HepG2 (cell line): ENCODE measurements around the gene EHBP1. TPM values are rescaled to one million over a fixed set of nuclear protein-coding genes. Genes with fewer than 3 reads are reported as not detected.
A peak's percentile ranks its signal among the peaks of the same experiment; 100 is the strongest.

ENCODE experiments used
- ARID5B ChIP-seq: IDR thresholded peaks from 2 replicates; pipeline ENCODE4 v1.4.0; 2020; ENCODE audit warnings: mild to moderate bottlenecking, missing genetic modification reagents
- GPN1 ChIP-seq: sonication (generic); formaldehyde crosslinking; IDR thresholded peaks from 2 replicates; pipeline ENCODE4 v1.5.1; 2020; ENCODE audit warnings: missing genetic modification reagents, borderline replicate concordance
- HOXA9 ChIP-seq: sonication (generic); formaldehyde crosslinking; IDR thresholded peaks from 2 replicates; pipeline ENCODE4 v1.8.1; 2022; ENCODE audit warnings: missing genetic modification reagents, mild to moderate bottlenecking, moderate library complexity, borderline replicate concordance
- ISL2 ChIP-seq: sonication (generic); formaldehyde crosslinking; IDR thresholded peaks from 2 replicates; pipeline ENCODE4 v1.5.0; 2020; ENCODE audit warnings: missing genetic modification reagents
- SP140L ChIP-seq: sonication (generic); formaldehyde crosslinking; IDR thresholded peaks from 2 replicates; pipeline ENCODE4 v1.4.0; 2020; ENCODE audit warnings: missing genetic modification reagents, borderline replicate concordance
- TEAD3 ChIP-seq: optimal IDR thresholded peaks from 2 replicates; pipeline ENCODE3; 2016; ENCODE audit warnings: borderline replicate concordance
- ZBTB26 ChIP-seq: IDR thresholded peaks from 2 replicates; pipeline ENCODE4 v1.6.1; 2016; ENCODE audit warnings: missing compliant biosample characterization, missing genetic modification reagents, borderline replicate concordance
- ZNF776 ChIP-seq: sonication (generic); formaldehyde crosslinking; IDR thresholded peaks from 2 replicates; pipeline ENCODE4 v1.4.0; 2020; ENCODE audit warnings: mild to moderate bottlenecking, missing genetic modification reagents
- polyA plus RNA-seq, 8 experiments: library from polyadenylated mRNA; depleted of rRNA in 3 of 8; stranded (reverse) in 7 of 8; unstranded in 1 of 8; fragments of >200 nt; fragmentation: Illumina TruSeq in 4 of 8; extraction: Trizol in 4 of 8; gene quantifications; 2 replicates each; pipeline versions ENCODE4 v1.2.1 to v1.2.3, GENCODE V29; 2011 to 2016; ENCODE audit warnings: low read depth in 4 of 8, missing spikeins in 1 of 8, mixed read lengths in 1 of 8; ENCODE audit not compliant: insufficient read depth in 1 of 8
- total RNA-seq, 5 experiments: library from RNA; depleted of rRNA; stranded (reverse); fragments of >200 nt; fragmentation: Illumina TruSeq; extraction: Trizol; gene quantifications; 2 replicates each; pipeline ENCODE4 v1.2.3, GENCODE V29; 2016; ENCODE audit warnings: low read depth in 1 of 5
- TF ChIP-seq, protein P1 (sequence below): sonication (generic); formaldehyde crosslinking; IDR thresholded peaks from 2 replicates; pipeline ENCODE4 v1.4.0; 2020; ENCODE audit warnings: missing genetic modification reagents

EHBP1 gene
- total and polyA plus RNA-seq, 2 of the 13 experiments (the other 11 are each of a cell fraction or from before 2014, with no cell fraction given): 93.5 to 146 TPM

DNA sequence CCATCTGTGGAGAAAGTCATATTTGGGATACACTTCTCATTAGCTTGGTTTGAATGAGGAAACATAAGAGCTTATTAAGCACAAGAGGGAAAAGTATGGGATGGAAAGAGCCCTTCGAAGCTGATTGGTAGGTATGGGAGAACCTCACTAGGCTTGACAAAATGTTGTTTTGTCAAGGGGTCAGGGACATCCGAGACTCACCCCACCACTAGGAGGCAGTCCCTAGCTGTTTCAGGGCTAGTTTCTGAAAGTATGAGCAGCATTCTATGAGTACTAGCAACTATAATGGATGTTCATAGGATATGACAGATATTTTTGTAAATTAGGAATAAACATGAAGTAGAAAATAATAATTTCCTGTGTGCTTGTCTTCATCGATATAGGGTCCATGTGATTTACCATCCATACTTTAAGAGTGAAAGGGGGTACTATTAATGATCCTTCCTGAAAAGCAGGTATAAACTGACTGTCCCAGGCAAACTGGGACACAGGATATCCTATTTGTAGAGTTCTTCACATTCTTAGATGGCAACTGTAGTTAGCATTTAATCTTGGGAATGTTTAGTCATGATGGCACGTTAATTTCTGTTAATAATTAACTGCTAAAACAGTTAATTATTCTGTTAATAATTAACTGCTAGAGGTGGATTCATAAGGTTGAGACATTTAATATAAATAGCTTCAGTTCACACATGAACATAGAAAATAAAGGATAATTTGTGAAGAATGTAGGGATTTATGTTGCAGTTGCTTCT lies 373.5 kb downstream of the EHBP1 start (continued):
- TF ChIP-seq ARID5B (CRISPR knock-in tag) (peak; percentile 23; the same call in 1 of the 2 replicates), SP140L (CRISPR knock-in tag) (no peak), TEAD3 (CRISPR knock-in tag) (peak; percentile 27), HOXA9 (CRISPR knock-in tag) (no peak), ZBTB26 (CRISPR knock-in tag) (no peak), ISL2 (no peak), ZNF776 (CRISPR knock-in tag) (no peak), GPN1 (CRISPR knock-in tag) (no peak)
- TF ChIP-seq, protein P1, sequence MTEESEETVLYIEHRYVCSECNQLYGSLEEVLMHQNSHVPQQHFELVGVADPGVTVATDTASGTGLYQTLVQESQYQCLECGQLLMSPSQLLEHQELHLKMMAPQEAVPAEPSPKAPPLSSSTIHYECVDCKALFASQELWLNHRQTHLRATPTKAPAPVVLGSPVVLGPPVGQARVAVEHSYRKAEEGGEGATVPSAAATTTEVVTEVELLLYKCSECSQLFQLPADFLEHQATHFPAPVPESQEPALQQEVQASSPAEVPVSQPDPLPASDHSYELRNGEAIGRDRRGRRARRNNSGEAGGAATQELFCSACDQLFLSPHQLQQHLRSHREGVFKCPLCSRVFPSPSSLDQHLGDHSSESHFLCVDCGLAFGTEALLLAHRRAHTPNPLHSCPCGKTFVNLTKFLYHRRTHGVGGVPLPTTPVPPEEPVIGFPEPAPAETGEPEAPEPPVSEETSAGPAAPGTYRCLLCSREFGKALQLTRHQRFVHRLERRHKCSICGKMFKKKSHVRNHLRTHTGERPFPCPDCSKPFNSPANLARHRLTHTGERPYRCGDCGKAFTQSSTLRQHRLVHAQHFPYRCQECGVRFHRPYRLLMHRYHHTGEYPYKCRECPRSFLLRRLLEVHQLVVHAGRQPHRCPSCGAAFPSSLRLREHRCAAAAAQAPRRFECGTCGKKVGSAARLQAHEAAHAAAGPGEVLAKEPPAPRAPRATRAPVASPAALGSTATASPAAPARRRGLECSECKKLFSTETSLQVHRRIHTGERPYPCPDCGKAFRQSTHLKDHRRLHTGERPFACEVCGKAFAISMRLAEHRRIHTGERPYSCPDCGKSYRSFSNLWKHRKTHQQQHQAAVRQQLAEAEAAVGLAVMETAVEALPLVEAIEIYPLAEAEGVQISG (CRISPR knock-in tag): no peak
